Uterus (tissue), 4 donors: Measurements from ENCODE around the gene SLC25A6. TPM values are rescaled to one million over a fixed set of nuclear protein-coding genes. Genes with fewer than 3 reads are reported as not detected.

Source experiments
- DNase-seq, 2 donors: peaks; one replicate each; pipeline ENCODE4 v3.0.0-alpha.2; 2019 to 2020
- H3K27ac ChIP-seq, 2 donors: fragments of 200-600 bp; sonication (generic); 1 replicate in 1 of 2; 2 replicates in 1 of 2; pipeline ENCODE4 v1.5.1; 2016 to 2018
- H3K27me3 ChIP-seq, 2 donors: fragments of 200-600 bp; sonication (generic); one replicate each; pipeline ENCODE4 v1.5.1; 2018 to 2019; ENCODE audit warnings: control low read depth in 1 of 2
- H3K36me3 ChIP-seq, 2 donors: fragments of 200-600 bp; sonication (generic); one replicate each; pipeline ENCODE4 v1.5.1; 2019; ENCODE audit warnings: control low read depth in 1 of 2
- H3K4me1 ChIP-seq, 2 donors: fragments of 200-600 bp; sonication (generic); one replicate each; pipeline ENCODE4 v1.5.1; 2018 to 2019; ENCODE audit warnings: control low read depth in 1 of 2
- H3K4me3 ChIP-seq, 2 donors: fragments of 200-600 bp; sonication (generic); 1 replicate in 1 of 2; 2 replicates in 1 of 2; pipeline ENCODE4 v1.5.1; 2018 to 2019; ENCODE audit warnings: mild to moderate bottlenecking in 1 of 2
- H3K9me3 ChIP-seq, 2 donors: fragments of 200-600 bp; sonication (generic); one replicate each; pipeline ENCODE4 v1.5.1; 2019; ENCODE audit warnings: control low read depth in 1 of 2
- POLR2A ChIP-seq, 2 donors: fragments of 450-650 bp; IDR thresholded peaks; one replicate each; pipeline ENCODE4 v1.6.1; 2016; ENCODE audit warnings: antibody characterized with exemption in 2 of 2, mild to moderate bottlenecking in 1 of 2, moderate library complexity in 1 of 2
- intact Hi-C: fragments of 100-400 bp; cut with DNase I; formaldehyde crosslinking; loops from one replicate; pipeline ENCODE4 v1.15.1; 2023; ENCODE audit warnings: low total_unique reads
- total RNA-seq, 4 donors: library from RNA; depleted of rRNA in 3 of 4; stranded (reverse); fragments of >200 nt in 3 of 4; gene quantifications; one replicate each; pipeline versions ENCODE4 v1.1.0 to v1.2.4, GENCODE V29; 2014 to 2023
- TF ChIP-seq, protein P1 (sequence below), 4 experiments: fragments of 200-600 bp in 2 of 4; fragments of 450-650 bp in 2 of 4; sonication (generic) in 2 of 4; IDR thresholded peaks; one replicate each; pipeline ENCODE4 v1.5.1; 2016 to 2019; ENCODE audit warnings: antibody characterized with exemption in 4 of 4, mild to moderate bottlenecking in 2 of 4, moderate library complexity in 1 of 4
- donor health status: DM: yes; HTN: yes; CAD: no.

SLC25A6 gene
- total RNA-seq, 4 donors from 2014 or later, result 140 to 289 (median 207) TPM

DNA sequence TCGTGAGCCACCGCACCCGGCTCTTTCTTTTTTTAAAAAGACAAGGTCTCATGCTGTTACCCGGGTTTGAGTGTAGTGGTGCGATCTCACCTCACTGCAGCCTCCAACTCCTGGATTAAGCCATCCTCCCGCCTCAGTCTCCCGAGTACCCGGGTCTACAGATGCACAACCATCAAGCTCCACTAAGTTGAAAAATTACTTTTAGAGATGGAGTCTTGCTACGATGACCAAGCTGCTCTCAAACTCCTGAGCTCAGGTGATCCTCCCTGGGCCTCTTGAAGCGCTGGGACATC, 2.0 kb downstream of the SLC25A6 start:
- Histone ChIP-seq H3K36me3 (no peaks in the 10 kb centered on the region), H3K4me1 (peaks cover 0 to 11% of the 10 kb centered on the region in 2 donors), H3K27ac (no peak overlapping the region), H3K27me3 (no peaks in the 10 kb centered on the region), H3K9me3 (no peaks in the 10 kb centered on the region), H3K4me3 (no peak overlapping the region)
- TF ChIP-seq POLR2A (IDR thresholded peaks at IDR 0.05), result no peak
- TF ChIP-seq, protein P1, sequence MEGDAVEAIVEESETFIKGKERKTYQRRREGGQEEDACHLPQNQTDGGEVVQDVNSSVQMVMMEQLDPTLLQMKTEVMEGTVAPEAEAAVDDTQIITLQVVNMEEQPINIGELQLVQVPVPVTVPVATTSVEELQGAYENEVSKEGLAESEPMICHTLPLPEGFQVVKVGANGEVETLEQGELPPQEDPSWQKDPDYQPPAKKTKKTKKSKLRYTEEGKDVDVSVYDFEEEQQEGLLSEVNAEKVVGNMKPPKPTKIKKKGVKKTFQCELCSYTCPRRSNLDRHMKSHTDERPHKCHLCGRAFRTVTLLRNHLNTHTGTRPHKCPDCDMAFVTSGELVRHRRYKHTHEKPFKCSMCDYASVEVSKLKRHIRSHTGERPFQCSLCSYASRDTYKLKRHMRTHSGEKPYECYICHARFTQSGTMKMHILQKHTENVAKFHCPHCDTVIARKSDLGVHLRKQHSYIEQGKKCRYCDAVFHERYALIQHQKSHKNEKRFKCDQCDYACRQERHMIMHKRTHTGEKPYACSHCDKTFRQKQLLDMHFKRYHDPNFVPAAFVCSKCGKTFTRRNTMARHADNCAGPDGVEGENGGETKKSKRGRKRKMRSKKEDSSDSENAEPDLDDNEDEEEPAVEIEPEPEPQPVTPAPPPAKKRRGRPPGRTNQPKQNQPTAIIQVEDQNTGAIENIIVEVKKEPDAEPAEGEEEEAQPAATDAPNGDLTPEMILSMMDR (IDR thresholded peaks at IDR 0.05), result no peak
- DNase-seq, result no peak
- intact Hi-C loops, result loop anchor here (5.0 kb wide), 1 partner anchor 62 kb away; the partner anchor contains the start of gene ASMTL

DNA sequence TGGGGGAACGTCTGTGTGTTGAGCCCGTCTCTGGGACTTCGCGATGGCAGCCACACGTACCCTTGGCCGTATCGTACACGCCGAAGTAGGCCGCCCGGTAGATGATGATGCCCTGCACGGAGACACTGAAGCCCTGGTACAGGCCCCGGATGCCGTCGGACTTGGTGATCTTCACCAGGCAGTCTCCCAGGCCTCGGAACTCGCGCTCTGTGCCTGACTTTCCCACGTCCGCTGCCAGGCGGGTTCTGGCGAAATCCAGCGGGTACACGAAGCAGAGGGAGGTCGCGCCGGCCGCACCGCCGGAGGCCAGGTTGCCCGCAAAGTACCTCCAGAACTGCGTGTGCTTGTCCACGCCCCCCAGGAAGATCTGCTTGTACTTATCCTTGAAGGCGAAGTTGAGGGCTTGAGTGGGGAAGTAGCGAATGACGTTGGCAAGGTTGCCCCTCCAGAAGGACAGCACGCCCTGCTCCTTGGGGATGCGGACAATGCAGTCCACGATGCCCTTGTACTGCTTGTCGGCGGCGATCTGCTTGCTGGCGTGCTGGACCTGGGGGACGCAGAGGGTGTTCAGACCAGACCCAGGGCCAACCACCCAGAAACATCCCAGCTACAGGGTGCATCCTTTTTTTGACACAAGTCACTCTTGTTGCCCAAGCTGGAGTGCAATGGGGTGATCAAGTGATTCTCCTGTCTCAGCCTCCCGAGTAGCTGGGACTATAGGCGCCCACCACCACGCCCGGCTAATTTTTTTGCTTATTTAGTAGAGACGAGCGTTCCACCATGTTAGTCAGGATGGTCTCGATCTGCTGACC, 2.5 kb downstream of the SLC25A6 start:
- no peak overlapping the region for H3K4me3 ChIP-seq
- DNase-seq, result peak in 1 of 2 donors; percentile 5
- H3K36me3 ChIP-seq, result no peaks in the 10 kb centered on the region
- H3K27me3 ChIP-seq, result no peaks in the 10 kb centered on the region
- intact Hi-C loops, result no loop called here
- no peaks in the 10 kb centered on the region for H3K9me3 ChIP-seq
- H3K27ac ChIP-seq, result no peak overlapping the region
- peaks cover 0 to 11% of the 10 kb centered on the region in 2 donors for H3K4me1 ChIP-seq
- TF ChIP-seq POLR2A (IDR thresholded peaks at IDR 0.05), result no peak
- TF ChIP-seq, protein P1 (IDR thresholded peaks at IDR 0.05), result no peak

DNA sequence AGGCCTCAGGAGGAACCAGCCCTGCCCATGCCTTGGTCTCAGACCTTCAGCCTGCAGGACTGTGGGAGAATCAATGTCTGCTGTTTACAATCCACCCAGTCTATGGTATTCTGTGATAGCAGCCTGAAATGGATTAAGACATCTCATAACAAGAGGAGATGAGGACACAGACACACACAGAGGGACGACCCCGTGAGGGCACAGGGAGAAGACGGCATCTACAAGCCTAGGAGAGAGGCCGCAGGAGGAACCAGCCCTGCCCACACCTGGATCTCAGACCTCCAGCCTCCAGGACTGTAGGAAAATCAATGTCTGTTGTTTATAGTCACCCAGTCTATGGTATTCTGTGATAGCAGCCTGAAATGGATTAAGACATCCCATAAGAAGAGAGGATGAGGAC, 3.3 kb downstream of the SLC25A6 start:
- no peaks in the 10 kb centered on the region for H3K36me3 ChIP-seq

DNA sequence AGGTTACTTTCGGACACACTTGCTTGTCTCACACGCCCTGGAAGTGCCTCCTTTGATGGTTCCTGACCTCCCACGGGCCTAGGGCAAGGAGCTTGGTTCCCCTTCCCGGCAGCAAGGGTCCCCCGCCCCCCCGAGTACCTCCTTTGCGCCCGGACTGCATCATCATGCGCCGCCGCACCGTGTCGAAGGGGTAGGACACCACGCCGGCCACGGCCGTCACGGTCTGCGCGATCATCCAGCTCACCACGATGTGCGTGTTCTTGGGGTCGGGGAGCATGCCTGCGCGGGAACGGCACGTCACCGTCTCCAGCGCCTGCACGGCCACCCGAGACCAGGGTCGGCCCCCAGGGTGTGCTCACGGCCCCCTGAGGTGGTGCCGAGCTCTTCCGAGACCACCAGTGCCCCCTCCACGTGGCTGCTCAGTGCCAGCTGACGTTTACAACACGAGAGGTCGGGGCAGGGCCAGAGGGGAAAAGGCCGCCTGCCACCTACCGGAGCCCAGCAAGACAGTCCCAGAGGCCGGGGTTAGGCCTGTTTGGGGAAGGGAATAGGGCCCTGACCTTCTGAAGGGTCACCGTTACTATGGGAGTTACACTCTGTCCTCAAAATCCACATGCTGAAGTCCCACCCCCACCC, 4.7 kb downstream of the SLC25A6 start:
- no peak for TF ChIP-seq POLR2A (IDR thresholded peaks at IDR 0.05)
- TF ChIP-seq, protein P1 (IDR thresholded peaks at IDR 0.05), result no peak
- H3K4me3 ChIP-seq, result no peak overlapping the region
- no peaks in the 10 kb centered on the region for H3K9me3 ChIP-seq
- H3K4me1 ChIP-seq, result peaks cover 0 to 11% of the 10 kb centered on the region in 2 donors
- no peaks in the 10 kb centered on the region for H3K36me3 ChIP-seq
- no peaks in the 10 kb centered on the region for H3K27me3 ChIP-seq
- DNase-seq, result no peak
- no peak overlapping the region for H3K27ac ChIP-seq
- intact Hi-C loops, result no loop called here

More for the DNA sequence above, 3.3 kb downstream of the SLC25A6 start:
- intact Hi-C loops, result no loop called here
- H3K4me3 ChIP-seq, result no peak overlapping the region
- H3K27me3 ChIP-seq, result no peaks in the 10 kb centered on the region
- no peak for DNase-seq
- peaks cover 0 to 11% of the 10 kb centered on the region in 2 donors for H3K4me1 ChIP-seq
- H3K9me3 ChIP-seq, result no peaks in the 10 kb centered on the region
- H3K27ac ChIP-seq, result no peak overlapping the region
- TF ChIP-seq POLR2A (IDR thresholded peaks at IDR 0.05), result no peak
- TF ChIP-seq, protein P1 (IDR thresholded peaks at IDR 0.05), result no peak
